NCI-H1436 (cell line): Measurements from ENCODE around the gene INPP5A.

ENCODE experiments used
- DNase-seq: peaks from one replicate; lab custom pipeline; 2025; lab: John Stamatoyannopoulos, UW

The INPP5A gene

GRCh38 chr10:132745511-132745910, 207.9 kb downstream of the INPP5A start:
- no peak for DNase-seq

- DNase-seq, result no peak
These were observed 208.4 kb downstream of the INPP5A start for GRCh38 chr10:132745971-132746370.

GRCh38 chr10:132746386-132746785, 208.8 kb downstream of the INPP5A start:
- DNase-seq, result no peak

- no peak for DNase-seq
These were observed 209.4 kb downstream of the INPP5A start for GRCh38 chr10:132746801-132747625.

GRCh38 chr10:132748135-132748534, 210.5 kb downstream of the INPP5A start:
- no peak for DNase-seq

- DNase-seq, result no peak
These were observed 211.2 kb downstream of the INPP5A start for GRCh38 chr10:132748545-132749370.

- DNase-seq, result no peak
These were observed 211.8 kb downstream of the INPP5A start for GRCh38 chr10:132749371-132749795.

- DNase-seq, result no peak
These were observed 213.3 kb downstream of the INPP5A start for GRCh38 chr10:132750936-132751335.

GRCh38 chr10:132752378-132752777, 214.8 kb downstream of the INPP5A start:
- DNase-seq, result no peak

GRCh38 chr10:132752961-132753360, 215.4 kb downstream of the INPP5A start:
- no peak for DNase-seq

GRCh38 chr10:132753596-132753995, 216.0 kb downstream of the INPP5A start:
- no peak for DNase-seq

- no peak for DNase-seq
These were observed 216.5 kb downstream of the INPP5A start for GRCh38 chr10:132754071-132754470.

GRCh38 chr10:132755166-132755711, 217.7 kb downstream of the INPP5A start:
- DNase-seq, result no peak

- DNase-seq, result no peak
These were observed 219.0 kb downstream of the INPP5A start for GRCh38 chr10:132756591-132756990.

- DNase-seq, result no peak
These were observed 219.6 kb downstream of the INPP5A start for GRCh38 chr10:132757171-132757570.

GRCh38 chr10:132758865-132759264, 221.3 kb downstream of the INPP5A start:
- no peak for DNase-seq

- no peak for DNase-seq
These were observed 223.9 kb downstream of the INPP5A start for GRCh38 chr10:132761395-132762060.

GRCh38 chr10:132762267-132762666, 224.7 kb downstream of the INPP5A start:
- DNase-seq, result no peak

- no peak for DNase-seq
These were observed 226.0 kb downstream of the INPP5A start for GRCh38 chr10:132763545-132763944.

- DNase-seq, result no peak
These were observed 226.5 kb downstream of the INPP5A start for GRCh38 chr10:132764108-132764507.

GRCh38 chr10:132765435-132765834, 227.8 kb downstream of the INPP5A start:
- no peak for DNase-seq

- DNase-seq, result no peak
These were observed 228.7 kb downstream of the INPP5A start for GRCh38 chr10:132766291-132766690.
